GM12801 (cell line): ENCODE measurements around the gene OSBPL10.

Experiments
- TF ChIP-seq, protein P1 (sequence below): IDR thresholded peaks from one replicate; pipeline ENCODE4 v1.5.1; 2011; ENCODE audit warnings: control low read depth; ENCODE audit not compliant: insufficient read length; ENCODE audit errors: extremely low read depth

Gene OSBPL10

DNA sequence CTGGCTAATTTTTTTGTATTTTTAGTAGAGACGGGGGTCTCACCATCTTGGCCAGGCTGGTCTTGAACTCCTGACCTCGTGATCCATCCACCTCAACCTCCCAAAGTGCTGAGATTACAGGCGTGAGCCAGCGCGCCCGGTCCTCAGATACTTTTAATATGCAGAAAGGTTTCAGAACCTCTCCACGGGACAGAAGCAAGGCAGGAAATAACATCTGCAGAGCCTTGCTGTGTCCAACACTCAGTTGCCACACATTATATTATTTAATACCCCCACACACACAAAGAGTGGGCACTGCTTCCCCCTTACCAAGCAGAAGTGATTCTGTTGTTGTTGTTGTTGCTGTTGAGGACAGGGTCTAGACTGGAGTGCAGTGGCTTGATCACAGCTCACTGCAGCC is 28.0 kb downstream of the OSBPL10 start:
- TF ChIP-seq, protein P1, sequence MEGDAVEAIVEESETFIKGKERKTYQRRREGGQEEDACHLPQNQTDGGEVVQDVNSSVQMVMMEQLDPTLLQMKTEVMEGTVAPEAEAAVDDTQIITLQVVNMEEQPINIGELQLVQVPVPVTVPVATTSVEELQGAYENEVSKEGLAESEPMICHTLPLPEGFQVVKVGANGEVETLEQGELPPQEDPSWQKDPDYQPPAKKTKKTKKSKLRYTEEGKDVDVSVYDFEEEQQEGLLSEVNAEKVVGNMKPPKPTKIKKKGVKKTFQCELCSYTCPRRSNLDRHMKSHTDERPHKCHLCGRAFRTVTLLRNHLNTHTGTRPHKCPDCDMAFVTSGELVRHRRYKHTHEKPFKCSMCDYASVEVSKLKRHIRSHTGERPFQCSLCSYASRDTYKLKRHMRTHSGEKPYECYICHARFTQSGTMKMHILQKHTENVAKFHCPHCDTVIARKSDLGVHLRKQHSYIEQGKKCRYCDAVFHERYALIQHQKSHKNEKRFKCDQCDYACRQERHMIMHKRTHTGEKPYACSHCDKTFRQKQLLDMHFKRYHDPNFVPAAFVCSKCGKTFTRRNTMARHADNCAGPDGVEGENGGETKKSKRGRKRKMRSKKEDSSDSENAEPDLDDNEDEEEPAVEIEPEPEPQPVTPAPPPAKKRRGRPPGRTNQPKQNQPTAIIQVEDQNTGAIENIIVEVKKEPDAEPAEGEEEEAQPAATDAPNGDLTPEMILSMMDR = no peak

- TF ChIP-seq, protein P1 = no peak
These were observed 28.9 kb downstream of the OSBPL10 start for GRCh38 chr3:31952205-31952604.

GRCh38 chr3:31948280-31948679 is 32.8 kb downstream of the OSBPL10 start:
- TF ChIP-seq, protein P1 = no peak

- TF ChIP-seq, protein P1 = no peak
These were observed 33.4 kb downstream of the OSBPL10 start for GRCh38 chr3:31947671-31948091.

- TF ChIP-seq, protein P1 = no peak
These were observed 33.9 kb downstream of the OSBPL10 start for GRCh38 chr3:31947162-31947561.

- TF ChIP-seq, protein P1 = no peak
These were observed 34.5 kb downstream of the OSBPL10 start for GRCh38 chr3:31946484-31947081.

DNA sequence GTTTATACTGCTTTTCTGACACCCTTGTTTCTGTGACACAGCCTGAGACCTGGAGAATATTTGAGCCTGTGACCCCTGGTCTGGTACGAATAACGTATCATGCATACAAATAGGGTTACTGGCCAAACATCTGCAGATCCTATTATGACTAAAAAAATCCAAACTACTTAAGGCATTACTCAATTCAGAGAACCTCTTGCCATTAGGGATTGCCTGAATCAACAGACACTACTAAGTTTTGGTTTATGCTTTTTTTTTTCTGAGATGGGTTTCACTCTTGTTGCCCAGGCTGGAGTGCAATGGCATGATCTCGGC is 35.4 kb downstream of the OSBPL10 start:
- TF ChIP-seq, protein P1 = no peak

DNA sequence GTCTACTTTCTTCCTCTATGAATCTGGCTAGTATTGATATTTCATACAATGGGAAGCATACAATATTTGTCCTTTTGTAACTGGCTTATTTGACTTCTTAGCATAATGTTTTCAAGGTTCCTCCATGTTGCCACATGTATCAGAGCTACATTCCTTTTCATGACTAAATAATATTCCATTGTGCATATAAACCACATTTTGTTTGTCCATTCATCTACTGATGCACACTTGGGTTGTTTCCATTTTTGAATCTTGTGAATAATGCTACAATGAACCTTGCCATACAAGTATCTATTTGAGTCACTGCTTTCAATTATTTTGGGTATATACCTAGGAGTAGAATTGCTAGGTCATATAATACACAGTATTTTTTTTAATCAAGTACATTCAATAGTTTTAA is 38.0 kb downstream of the OSBPL10 start:
- TF ChIP-seq, protein P1 = no peak
